Measurements from ENCODE around the gene ZNF362. TPM values are rescaled to one million over a fixed set of nuclear protein-coding genes. Genes with fewer than 3 reads are reported as not detected.
"Not testable (repeated sequence)": the region's sequence is repeated elsewhere in the genome, so short reads cannot be mapped to it uniquely, and the experiment has no call there.

Gene ZNF362
- total RNA-seq, 1 experiment from 2014 or later = 3.5 TPM

DNA sequence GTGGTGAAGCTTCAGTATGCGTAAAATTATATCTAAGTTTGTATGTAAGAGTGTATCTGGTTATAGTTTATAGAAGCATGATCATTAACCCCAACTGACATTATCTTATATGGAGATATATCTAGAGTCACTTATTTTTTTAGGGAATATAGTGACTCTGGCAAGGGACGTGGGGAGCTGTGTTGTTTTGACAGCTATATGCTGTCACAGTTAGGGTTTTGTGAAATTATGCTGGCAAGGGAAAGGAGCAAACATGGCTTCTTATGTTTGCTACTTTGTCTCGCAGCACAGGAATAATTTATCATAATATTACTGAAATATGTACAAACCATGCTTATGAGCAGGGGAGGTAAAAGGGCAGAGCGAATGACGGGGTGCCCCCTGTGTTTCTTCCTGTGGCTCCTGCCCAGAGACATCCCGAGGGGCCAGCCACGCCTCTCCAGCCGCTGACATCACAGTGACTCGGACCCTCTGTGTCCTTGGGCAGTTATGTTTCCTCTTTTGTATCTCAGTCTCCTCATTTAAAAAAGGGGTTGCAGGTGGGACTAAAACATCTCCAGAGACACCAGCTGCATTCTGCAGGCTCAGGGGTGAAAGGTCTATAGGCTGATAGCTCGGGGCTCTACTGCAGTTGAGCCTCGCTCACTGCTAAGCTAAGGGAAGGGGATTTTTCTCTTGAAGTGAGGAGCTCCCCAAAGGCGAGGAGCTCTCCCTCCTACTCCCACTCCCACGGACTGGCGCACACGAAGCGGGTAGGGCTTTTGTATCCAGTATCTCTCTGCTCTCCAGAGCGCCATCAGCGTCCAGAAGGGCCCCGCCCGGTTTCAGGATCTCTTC is 49.7 kb downstream of the ZNF362 start:
- no peak for DNase-seq (ENCODE audit: low spot score)

DNA sequence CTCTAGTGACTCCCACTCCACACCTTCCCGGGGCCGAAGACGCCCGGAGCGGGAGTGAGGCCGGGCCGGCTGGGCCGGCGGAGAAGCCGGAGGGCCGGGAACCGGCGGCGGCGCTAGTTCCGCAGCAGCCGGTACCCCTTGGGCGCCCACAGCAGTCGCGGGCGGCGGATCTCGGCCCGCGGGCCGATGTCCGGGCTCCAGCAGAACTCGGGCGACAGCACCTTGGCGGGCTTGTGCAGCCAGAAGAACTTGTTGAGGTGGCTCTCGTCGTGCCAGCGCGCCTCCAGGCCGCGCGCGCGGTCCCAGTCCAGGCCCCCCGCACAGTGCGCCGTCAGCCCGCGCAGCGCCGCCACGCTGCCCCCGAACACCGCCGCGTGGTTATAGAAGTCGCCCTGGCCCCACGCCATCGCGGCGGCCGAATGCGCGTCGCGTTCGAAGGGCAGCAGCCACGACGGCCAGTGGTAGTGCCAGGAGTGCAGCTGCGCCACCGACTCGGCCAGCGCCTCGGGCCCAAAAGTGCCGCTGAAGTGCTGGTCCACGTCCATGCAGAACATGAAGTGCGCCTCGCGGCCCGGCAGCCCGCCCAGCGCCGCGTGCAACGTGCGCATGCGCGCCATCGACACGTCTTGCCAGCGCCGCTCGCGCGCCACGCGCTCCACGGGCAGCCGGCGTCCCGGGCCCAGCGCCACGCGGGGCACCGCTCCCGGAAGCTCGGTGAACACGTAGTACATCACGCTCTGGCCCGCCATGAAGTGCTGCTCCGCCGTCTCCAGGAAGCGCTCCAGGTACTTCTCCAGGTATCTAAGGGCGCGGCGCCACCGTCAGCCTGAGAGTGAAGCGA is 50.6 kb downstream of the ZNF362 start:
- no peak for DNase-seq (ENCODE audit: low spot score)

DNA sequence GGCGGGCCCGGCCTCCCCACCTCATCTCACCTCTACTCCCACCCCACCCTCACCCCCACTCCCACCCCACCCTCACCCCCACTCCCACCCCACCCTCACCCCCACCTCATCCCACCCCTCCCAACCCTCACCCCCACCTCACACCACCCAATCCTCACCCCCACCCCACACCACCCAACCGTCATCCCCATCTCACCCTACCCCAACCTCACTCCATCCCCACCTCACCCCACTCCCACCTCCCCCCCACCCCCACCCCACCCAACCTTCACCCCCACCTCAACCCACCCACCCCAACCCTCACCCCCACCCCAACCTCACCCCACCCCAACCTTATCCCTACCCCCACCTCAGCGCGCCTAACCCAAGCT is 51.2 kb downstream of the ZNF362 start:
- no peak for DNase-seq (ENCODE audit: low spot score)

DNA sequence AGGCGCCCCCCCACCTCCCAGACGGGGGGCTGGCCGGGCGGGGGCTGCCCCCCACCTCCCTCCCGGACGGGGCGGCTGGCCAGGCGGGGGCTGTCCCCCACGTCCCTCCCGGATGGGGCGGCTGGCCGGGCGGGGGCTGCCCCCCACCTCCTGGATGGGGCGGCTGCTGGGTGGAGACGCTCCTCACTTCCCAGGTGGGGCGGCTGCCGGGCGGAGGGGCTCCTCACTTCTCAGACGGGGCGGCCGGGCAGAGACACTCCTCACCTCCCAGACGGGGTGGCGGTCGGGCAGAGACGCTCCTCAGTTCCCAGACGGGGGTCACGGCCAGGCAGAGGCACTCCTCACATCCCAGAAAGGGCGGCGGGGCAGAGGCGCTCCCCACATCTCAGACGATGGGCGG is 53.1 kb downstream of the ZNF362 start:
- DNase-seq (ENCODE audit: low spot score) = not testable (repeated sequence)

DNA sequence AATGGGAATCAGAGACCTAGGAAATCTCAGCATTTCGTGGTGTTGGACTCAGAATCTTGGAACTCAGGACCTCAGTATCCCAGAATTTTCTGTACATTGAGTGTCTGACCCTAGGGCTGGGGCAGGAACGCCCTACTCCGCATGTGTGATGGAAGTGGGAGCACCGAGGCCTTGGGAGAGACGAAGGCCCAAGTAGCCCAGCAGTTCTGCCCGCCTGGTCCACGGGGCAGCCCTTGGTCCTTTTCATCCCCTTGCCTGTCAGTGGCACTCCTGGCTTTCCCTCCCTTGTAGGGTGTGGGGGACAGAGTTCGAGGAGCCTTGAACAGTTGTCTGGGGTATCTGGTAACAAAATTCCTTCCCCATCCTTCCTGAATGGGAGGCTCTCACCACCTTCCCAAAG is 54.4 kb downstream of the ZNF362 start:
- no peak for DNase-seq (ENCODE audit: low spot score)

DNA sequence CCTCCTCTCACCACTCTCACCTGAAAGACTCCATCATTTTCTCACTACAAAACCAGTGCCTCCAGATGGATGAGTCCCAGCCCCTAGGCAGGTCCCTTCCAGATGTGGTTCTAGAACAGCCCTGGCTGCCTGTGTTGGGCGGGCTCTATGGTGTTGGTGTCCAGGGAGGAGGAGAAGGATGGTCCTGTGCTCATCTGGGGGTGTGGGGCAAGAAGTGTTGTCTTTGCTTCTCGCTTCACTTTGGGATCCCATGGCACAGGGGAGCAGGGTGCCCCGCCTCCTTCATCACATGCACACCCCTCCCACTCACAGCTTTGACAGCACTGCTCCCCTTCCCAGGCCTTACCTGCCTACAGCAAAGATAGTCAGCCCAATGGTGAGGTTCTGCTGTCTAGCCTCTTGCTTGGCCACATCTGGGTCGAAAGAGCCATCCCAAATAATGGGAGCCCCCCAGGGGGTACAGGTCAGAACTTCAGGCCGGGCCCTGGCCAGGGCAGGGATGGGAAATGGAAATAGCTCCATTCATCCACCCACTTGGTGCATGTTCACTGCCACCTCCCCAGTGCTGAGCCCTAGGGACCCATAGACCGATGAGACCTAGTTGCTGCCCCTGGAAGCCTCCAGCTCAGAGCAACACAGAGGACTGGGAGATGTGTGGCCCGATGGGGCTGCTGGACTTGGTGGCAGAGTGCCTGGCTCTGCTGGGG is 55.6 kb downstream of the ZNF362 start:
- no peak for DNase-seq (ENCODE audit: low spot score)

DNA sequence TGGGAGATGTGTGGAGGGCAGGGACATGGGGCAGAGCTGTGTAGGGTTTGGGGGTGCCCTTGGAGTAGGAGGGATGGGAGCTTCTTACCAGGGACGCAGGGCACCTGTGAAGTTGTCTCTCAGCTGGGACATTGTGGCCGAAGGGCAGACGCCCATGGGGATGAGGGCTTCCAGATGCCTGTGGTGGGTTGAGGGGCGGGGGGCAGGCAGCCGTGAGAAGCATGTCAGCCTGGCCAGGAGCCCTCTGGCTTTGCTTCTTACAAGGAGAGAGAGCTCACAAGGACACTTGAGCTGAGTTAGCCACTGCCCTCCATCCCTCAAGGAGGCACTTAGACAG is 56.1 kb downstream of the ZNF362 start:
- no peak for DNase-seq (ENCODE audit: low spot score)

DNA sequence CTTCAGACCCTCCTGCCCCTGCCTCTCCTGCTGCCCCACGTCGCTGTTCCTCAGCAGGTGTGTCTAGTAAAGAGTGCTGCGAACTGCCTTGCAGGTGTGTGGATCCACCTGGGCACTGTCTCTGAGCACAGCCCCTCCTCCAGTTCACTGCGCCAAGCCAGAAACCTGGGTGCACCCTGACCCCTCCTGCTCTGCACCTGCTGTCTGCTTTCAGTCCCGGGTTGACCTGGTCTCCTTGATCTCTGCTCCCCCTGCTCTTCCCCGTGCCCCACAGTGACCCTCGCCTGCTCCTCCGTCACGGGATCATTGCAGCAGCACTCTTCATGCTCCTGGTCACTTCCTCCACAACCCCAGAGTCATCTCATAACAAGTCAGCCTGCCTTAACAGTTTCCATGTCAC is 58.1 kb downstream of the ZNF362 start:
- DNase-seq (ENCODE audit: low spot score) = no peak

DNA sequence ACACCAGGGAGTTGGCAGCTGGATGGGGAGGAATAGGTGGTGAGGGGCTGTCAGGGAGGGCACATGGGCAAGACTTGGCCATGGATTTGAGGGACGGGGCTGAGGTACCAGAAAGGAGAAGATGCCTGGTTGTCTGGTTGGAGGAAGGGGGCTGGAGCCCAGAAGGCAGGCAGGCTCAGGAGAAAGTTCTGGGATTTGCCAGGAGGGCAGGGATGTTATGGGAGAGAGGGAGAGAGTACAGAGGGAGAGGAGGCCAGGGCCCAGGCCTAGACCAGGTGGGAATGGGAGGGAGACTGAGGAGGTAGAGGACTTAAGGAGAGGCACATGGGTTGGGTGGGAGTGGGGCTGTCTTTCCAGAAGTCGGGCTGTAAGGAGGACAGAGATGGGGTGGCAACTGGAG is 60.3 kb downstream of the ZNF362 start:
- DNase-seq (ENCODE audit: low spot score) = no peak

DNA sequence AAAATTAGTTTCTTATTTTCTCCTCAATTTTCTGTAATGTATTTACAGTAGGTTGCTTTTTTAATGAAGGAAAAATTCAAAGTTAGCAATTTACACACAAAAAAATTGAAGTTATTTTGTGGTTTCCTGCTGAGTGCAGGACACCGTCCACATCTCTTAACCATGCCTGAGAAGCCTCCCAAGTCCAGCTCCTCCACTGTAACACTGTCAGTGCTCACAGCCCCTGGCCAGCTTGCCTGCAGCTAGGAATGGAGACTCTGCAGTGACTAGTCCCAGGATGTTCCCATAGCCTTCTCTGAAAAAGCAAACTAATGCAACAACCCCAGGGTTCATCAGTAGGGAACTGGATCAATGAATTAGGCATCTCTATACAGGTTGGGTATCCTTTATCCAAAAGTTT is 61.1 kb downstream of the ZNF362 start:
- no peak for DNase-seq (ENCODE audit: low spot score)

DNA sequence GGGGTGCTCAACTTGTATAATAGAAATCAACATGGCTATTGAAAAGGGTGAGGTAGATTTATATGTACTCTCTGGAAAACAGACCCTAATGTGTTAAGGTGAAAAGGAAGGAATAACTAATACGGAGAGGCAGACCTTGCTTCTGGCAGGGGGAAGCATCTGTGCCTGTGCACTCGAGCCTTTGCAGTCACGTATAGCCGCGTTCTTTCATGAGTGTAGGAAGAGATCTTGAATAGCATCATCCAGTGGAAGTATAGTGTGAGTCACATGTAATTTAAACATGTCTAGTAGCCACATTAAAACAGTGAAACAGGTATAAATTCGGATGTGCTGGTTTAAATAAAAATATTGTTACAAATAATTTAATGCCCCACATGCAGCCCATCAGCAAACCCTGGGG is 61.7 kb downstream of the ZNF362 start:
- no peak for DNase-seq (ENCODE audit: low spot score)

DNA sequence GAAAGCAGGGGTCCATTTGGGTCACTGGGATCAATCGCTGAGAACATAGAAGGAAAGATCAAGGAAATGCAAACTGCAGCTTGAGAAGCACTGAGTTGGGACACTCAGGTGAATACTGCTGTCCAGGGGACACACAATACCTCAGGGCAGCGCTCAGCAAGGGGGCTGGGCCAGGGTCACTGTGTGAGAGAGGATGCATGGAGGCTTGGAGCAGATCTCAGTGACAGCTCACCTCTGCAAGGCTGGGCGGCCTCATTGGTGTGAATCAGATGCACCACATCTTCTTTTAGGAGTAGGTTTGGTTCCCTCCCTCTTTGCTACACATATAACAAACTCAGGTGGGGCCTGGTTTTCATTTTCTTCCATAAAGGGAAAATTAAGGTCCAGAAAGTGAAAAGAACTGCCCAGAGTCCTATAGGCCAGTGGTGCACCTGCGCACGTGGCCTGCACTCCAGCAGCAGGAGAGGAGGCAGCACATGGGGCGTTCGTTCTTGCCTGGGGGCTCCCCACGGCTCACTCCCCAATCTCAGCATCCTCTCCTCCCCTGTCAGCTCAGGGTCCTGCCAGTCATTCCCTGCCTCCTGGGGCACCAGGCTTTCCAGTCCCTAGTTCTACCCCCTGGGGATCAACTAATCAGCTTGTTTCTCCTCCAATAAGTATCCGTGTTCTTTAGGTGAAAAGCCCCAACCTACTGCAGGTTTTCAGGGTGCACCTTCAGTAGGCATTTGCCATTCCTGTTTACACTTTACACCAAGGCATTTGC is 63.1 kb downstream of the ZNF362 start:
- DNase-seq (ENCODE audit: low spot score) = no peak

DNA sequence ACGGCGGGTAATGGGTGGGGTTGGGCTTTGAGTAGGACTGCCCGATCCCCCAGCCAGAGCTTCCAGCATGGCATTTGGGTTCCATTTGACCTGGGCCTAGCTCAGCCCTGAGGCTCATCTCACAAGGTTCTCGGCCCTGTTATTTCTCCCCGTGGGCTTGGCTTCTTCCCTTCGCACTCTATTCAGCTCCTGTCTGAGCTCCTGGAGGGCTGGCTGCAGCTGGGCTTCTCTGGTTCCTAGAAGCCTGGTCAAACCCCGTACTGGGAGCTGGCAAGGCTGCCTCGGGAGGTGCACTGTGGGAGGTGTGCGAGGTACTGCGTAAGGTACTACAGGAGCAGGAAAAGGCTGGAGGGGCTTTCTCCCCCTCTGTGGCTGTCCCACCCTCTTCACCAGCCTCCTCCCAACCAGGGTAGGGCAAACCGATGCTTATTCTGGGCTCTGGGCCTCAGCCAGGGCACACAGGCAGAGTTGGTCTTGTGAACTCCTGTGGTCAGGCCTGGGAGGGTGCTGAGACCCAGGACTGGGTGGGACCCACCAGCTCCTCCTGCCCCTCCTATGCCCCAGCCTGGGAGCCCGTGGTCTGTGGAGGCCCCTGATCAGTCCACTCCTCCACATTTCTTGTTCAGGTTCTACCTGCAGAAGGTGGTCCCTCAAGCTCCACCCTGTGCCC is 63.8 kb downstream of the ZNF362 start:
- no peak for DNase-seq (ENCODE audit: low spot score)

DNA sequence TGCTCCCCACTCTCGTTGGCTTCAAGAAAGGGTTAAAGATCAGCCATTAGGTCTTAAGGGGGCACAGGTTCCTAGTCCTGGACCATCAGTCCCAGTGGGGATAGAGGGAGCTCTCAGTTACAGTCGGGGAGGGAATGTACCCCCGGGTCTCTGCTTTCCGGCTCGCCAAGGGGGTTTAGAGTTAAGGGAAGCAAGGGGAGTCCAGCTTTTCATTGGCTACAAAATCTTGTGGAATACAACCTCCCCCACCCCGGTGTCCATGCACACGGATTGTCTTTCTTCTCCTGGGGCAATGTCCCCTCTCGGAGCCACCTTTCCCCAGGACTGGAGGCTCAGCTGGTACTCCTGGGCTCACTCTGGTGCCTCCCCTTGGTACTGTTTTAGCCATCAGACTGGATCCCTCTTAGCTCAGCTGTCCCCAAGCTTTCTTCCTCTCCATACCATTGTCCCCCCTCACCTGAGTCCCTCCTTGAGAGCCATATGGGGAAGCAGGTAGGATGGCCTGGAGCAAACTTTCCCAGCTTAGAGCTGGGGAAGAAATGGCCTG is 64.4 kb downstream of the ZNF362 start, which contains the start of gene A3GALT2:
TSS of gene A3GALT2 (minus strand) at position 480 of the 547 bp plus-strand sequence. CDS start at position 480, 0 bp downstream.
- DNase-seq (ENCODE audit: low spot score) = no peak

DNA sequence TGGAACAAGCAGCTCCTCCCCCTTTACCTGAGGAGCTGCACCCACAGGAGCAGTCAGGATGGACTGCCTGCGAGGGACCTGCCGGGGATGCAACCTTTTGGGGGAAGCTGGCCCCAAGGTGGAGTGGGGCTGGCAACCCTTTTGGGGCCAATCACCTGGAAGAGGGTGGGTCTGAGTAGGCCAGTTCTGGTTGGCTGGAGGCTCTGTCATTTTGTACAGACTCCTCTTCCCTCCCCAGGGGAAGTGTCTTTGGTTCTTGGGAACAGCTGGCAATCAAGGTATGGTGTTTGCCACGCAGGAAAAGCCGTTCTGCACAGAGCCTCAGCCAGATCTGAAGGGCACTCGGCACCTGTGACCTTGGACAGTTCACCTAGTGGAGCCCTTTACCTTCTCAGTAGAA is 64.9 kb downstream of the ZNF362 start:
- DNase-seq (ENCODE audit: low spot score) = no peak

DNA sequence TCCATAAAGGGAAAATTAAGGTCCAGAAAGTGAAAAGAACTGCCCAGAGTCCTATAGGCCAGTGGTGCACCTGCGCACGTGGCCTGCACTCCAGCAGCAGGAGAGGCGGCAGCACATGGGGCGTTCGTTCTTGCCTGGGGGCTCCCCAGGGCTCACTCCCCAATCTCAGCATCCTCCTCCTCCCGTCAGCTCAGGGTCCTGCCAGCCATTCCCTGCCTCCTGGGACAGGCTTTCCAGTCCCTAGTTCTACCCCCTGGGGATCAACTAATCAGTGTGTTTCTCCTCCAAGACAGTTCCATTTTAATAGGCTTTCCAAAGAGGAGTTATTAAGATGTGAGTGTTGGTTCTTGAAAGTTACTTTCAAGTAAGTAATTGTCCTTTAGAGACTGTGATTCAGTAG is 65.8 kb downstream of the ZNF362 start:
- DNase-seq (ENCODE audit: low spot score) = no peak

DNA sequence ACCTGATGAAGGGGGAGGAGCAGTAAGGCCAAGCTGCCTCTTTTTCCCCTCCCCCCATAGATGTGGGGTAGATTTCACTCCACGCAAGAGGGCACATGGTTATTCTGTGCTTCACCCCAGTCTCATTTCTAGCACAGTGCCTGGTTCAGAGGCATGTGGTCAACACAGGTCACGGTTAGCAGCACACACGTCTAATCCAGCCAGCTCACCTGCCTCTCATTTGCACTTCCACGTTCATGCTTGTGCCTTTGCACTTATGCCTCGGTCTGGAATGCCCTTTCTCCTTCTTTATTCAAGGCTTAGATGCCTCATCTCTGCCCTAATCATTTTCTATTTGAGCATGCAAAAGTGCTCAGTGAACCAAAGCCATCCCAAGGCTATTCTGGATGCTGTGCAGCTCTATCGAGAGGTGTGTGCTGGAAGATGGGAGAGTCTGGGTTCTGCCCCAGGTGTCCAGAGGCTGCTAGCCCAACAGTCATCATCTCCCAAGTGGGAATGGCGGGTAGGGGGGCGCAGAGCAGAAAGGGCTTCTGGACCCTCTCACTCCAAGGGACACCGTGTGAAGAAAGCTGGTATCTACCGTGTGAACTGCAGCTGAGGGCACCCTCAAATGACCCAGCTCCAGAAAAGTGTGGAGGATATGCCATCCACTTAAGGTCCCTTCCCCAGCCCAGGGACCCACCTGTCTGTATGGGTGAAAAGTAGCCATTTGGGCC is 66.7 kb downstream of the ZNF362 start:
- DNase-seq (ENCODE audit: low spot score) = no peak

DNA sequence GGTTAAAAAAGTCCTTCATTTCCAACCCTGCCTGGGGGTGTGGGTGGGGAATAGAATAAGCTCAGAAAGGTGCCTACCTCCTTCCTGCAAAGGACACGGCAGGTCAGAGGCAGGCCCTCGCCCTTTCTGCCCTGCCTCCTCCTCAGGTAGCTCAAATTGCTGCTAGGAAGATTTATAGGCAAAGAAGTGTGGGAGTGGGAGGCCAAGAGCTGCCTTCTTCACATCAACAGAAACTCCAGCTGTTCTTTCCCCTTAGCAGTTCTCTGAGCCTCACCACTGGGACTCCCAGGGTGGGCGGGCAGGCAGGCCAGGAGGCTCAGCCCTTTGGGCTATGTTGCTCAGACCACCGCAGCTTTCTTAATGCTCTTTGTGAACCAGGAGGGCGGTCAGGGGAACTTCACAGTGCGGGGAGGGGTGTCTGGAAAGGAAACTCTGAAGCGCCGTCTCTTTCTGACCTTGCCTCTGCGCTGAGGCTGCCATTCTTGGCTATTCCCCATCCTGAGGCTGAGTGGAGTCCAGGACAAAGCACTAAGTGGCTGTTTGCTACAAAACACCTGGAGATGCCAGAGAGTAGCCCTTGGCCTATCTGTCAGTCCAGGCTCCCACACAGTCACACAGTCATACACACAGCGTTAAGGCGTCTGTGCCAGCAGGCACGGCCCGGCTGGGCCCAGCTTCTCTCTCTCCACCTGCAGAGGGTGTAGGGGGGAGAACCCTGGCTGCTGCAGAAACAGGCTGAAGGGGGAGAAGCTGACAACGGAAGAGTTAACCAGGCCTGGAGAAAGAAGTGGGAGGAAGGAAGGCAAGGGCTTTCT is 67.6 kb downstream of the ZNF362 start:
- DNase-seq (ENCODE audit: low spot score) = no peak

All from A172 (cell line).